ENCODE measurements around the gene ARID1B.

ARID1B gene

DNA sequence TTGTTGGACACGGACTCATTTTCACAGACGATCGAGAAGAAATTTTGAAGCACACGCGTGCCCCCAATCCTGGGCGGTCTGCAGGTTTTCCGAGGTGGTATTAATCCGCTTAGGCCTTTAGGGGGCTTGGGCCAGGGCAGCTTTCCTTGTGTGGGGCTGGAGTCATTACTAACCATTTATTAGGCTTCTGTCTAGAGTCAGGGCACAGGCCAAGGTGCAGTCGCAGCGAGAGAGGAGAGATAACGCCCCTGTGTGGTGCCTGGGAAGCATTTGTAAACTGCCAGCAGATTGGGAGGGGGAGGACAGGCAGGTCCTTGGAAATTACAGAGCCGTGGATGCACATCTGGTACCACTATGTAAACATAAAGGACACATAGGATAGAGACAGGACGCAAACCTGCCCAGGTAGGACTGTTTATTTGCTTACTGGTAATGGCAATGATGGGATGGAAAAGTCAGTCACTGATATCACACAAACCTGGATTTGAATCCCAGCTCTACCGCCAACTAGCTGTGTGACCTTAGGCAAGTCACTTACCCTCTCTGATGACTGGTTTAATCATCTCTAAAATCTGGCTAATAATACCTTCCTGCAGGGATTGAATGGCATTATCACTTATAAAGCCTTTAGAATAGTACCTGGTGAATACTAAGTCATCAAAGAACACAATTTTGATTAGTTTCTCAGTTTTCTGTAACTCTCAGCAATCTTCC is 469.8 kb downstream of the ARID1B start:
- no peak for DNase-seq (ENCODE audit: low spot score)

DNA sequence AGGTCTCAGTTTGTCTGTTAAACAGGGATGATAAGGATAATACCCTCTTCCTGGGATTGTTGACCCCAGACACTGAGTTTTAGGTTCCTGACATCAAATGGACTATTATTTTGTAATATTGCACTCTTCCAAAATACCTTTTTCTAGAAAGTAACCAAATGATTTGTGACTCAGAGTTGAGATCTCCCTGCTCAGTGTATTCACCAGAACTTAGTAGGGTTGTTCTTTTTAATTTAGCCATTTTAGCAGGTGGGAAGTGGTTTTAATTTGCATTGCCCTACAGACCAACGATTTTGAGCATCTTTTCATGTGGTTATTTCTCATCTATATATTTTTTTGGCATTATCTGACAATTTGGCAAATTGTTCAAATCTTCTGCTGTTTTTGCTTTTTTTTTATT is 471.1 kb downstream of the ARID1B start:
- no peak for DNase-seq (ENCODE audit: low spot score)

DNA sequence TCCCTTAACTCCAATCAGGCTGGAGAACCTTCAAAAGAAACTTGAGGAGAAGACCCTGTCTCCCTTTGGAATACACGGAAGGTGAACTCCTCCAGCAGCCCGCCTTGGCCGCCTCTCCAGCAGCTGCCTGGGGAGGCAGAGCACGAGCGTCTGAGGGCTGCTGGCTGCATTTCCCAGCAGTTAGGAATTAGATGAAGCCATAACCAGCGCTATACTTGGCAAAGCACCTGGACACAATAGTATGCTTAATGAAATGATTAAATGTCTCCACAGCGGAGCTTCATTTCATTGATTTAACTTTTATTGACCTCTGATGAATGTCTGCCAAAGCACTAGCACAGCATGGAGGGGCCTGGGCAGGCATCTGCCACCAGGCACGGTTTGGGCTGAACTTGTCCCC is 472.6 kb downstream of the ARID1B start:
- DNase-seq (ENCODE audit: low spot score), result no peak

DNA sequence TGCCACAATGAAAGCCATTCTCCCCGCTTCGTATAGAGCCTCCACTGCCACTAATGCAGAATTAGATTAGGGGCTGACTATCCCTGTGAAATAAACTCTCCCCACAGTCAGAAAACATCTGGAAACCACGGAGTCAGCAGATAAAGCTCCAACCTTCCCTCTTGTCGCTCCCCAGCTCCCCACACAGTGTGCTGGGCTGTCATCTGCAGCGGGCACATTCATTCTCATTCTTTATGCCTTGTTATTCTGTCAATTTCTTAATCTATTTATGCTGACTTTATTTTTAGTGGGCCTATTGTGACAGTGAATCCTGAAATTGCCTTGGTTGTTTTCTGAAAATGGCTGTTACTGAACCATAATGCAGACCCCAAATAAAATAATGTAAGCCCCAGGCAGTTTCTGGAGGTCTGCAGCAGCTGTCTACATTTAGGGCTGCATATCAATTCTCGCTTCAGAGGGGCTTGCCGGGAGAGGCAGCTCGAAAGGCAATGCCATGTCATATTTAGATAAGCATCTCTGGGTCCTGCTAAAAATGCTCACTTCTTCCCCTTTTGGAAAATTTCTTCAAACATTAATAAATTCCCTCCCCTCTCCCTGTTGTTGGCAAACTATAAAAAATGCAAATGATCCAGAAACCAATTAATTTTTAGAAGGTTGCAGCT is 474.5 kb downstream of the ARID1B start:
- no peak for DNase-seq (ENCODE audit: low spot score)

DNA sequence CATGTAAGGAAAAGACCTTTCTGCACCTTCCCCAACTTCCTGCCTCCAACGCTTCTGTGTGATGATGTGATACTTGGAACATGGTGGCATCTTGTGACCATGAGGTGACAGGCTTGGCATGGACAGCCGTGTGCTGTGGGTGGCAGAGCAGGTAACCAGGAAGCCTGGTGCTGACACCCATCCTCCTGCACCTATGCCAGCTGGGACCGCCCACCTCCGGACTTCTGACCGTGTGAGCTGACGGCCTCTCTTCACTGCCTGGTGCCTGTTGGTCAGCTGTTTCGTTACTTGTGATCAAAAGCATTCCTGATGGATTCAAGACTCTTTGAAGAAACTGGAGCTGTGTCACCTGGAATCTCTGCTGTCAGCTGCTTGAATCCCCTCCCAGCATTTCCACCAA is 475.8 kb downstream of the ARID1B start:
- DNase-seq (ENCODE audit: low spot score), result no peak

DNA sequence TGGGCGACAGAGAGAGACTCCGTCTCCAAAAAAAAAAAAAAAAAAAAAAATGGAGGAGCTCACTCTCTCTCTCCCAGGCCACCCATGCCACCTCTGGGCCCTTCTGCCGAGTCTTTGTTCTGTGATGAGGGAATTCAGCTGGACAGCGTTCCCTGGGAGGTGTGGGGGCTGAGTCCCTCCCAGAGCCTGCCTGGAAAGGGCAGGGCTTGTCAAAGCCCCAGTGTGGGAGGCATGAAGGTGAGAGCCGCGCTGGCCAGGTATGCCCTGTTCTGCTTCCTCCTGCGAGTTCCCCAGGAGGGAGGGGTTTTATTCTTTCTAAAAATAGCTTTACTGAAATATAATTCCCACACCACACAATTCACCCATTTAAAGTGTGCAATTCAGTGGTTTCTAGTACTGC is 476.5 kb downstream of the ARID1B start:
- no peak for DNase-seq (ENCODE audit: low spot score)

DNA sequence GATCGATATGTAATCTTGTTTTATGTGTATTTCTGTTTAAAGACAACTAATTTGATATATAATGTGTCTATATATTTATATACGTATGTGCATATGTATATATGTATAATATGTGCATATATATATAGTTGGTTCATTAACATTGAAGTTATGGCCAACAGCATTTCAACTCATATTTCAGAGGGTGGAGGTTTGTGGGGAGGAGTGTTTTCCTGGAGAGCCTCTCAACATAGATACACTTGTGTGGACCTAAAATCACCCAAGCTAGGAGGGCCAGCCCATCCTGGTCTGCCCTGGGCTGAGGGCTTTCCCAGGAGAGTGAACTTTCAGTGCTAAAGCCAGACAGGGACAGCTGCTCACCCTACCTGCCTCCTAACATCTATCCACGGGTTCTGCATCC is 477.4 kb downstream of the ARID1B start:
- DNase-seq (ENCODE audit: low spot score), result no peak

DNA sequence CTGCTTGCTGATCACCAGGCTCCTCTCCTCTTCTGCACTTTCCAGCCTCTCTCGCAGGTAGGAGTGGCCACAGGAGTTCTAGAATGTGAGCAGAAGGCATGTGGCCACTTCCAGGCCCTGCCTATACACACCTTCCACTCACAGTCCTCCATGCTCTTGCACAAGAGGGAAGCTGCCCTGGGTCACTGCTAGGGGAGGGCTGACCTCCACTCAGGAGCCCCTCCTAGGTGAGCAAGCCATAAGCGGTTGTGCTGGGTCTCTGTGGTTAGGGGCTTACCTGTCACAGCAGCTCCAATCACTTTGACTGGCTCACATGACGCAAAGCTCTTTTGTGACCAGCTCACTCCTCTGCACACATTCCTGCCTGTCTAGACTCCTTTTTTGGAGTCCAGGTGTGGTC is 477.9 kb downstream of the ARID1B start:
- DNase-seq (ENCODE audit: low spot score), result no peak

DNA sequence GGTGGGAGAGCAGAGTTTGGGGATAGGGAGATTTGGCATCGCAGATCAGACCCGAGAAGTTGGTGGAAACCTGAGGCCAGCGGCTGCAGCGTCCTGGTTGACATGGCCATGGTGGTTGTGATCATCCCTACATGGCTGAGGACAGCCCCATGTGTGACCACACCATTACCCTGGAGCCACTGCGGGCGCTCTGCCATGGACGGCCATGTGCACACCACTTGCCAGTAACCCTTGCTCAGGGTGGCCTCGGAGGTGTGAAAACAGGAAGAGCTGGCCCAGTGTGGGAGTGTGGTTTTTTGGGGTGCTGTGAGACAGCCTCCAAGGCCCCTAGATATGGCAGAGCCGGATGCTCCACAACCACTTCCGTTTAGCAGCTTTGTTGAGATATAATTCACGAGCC is 481.7 kb downstream of the ARID1B start:
- DNase-seq (ENCODE audit: low spot score), result no peak

DNA sequence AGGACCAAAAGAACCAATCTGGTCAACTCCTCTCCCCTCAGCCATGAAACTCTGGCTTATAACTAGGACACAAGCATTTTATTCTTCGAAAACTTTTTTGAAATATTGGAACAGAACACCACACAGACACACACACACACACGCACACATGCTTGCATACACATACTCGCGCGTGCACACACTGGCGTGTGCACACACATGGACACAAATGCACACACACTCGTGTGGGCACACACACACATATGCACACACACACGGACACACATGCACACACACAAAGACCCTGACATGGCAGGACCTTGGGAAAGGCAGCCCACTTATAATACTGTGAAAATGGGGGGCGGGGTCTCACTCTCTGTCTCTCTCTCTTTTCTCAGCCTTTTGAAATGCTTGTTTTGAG is 482.3 kb downstream of the ARID1B start:
- DNase-seq (ENCODE audit: low spot score), result no peak
